Measurements from ENCODE around the gene ASB4. TPM values are rescaled to one million over a fixed set of nuclear protein-coding genes. Genes with fewer than 3 reads are reported as not detected.

ASB4 gene
- total and polyA plus RNA-seq, 4 donors: 0.09 to 1.1 (median 0.38) TPM

- no peak overlapping the region for H3K9ac ChIP-seq (ENCODE audit: low read depth in 1 of 2, low read length in 2 of 2)
- peak overlapping the region in 1 of 2 donors; percentile 32 for H3K27ac ChIP-seq (ENCODE audit: low read depth in 1 of 2, low read length in 2 of 2)
- no peak for DNase-seq (ENCODE audit: low spot score)
- H3K4me1 ChIP-seq (ENCODE audit: control insufficient read depth in 4 of 4, insufficient read depth in 4 of 4, low read length in 3 of 4): peaks cover 5 to 51% (median 32%) of the 10 kb centered on the region in 4 donors
- TF ChIP-seq ZBTB33 (IDR thresholded peaks at IDR 0.05): no peak
- peaks cover 4 to 78% (median 50%) of the 10 kb centered on the region in 4 donors for H3K36me3 ChIP-seq (ENCODE audit: control insufficient read depth in 4 of 4, insufficient read depth in 3 of 4, low read depth in 1 of 4, low read length in 3 of 4)
- no peak overlapping the region for H3K4me3 ChIP-seq (ENCODE audit: low read depth in 1 of 3, low read length in 3 of 3)
- no peaks in the 10 kb centered on the region for H3K27me3 ChIP-seq (ENCODE audit: control insufficient read depth in 4 of 4, insufficient read depth in 4 of 4, low read length in 3 of 4)
- no peaks in the 10 kb centered on the region for H3K9me3 ChIP-seq (ENCODE audit: control insufficient read depth in 4 of 4, low read length in 3 of 4)
These were observed 103.3 kb downstream of the ASB4 start for GRCh38 chr7:95589031-95589430.

GRCh38 chr7:95589766-95590165 lies 104.0 kb downstream of the ASB4 start:
- H3K27ac ChIP-seq (ENCODE audit: low read depth in 1 of 2, low read length in 2 of 2): peak overlapping the region; percentile 37 to 40
- no peak for DNase-seq (ENCODE audit: low spot score)
- peaks cover 5 to 55% (median 36%) of the 10 kb centered on the region in 4 donors for H3K4me1 ChIP-seq (ENCODE audit: control insufficient read depth in 4 of 4, insufficient read depth in 4 of 4, low read length in 3 of 4)
- H3K9me3 ChIP-seq (ENCODE audit: control insufficient read depth in 4 of 4, low read length in 3 of 4): no peaks in the 10 kb centered on the region
- no peak overlapping the region for H3K9ac ChIP-seq (ENCODE audit: low read depth in 1 of 2, low read length in 2 of 2)
- TF ChIP-seq FOXA1 (IDR thresholded peaks at IDR 0.05) (no peak), ZBTB33 (IDR thresholded peaks at IDR 0.05) (no peak), MAX (IDR thresholded peaks at IDR 0.05) (no peak), RAD21 (IDR thresholded peaks at IDR 0.05) (no peak), RXRA (IDR thresholded peaks at IDR 0.05) (no peak), HNF4A (conservative IDR thresholded peaks at IDR 0.05) (no peak), GABPA (IDR thresholded peaks at IDR 0.05 in 1 of 2, conservative IDR thresholded peaks at IDR 0.05 in 1 of 2) (no peak), CTCF (IDR thresholded peaks at IDR 0.05; ENCODE audit: low read depth, low read length, missing input control) (no peak), SP1 (IDR thresholded peaks at IDR 0.05) (no peak), EGR1 (IDR thresholded peaks at IDR 0.05; ENCODE audit: low read depth in 2 of 2) (no peak)
- no peaks in the 10 kb centered on the region for H3K27me3 ChIP-seq (ENCODE audit: control insufficient read depth in 4 of 4, insufficient read depth in 4 of 4, low read length in 3 of 4)
- H3K36me3 ChIP-seq (ENCODE audit: control insufficient read depth in 4 of 4, insufficient read depth in 3 of 4, low read depth in 1 of 4, low read length in 3 of 4): peaks cover 4 to 78% (median 47%) of the 10 kb centered on the region in 4 donors
- 97% methylated on average over 1 of the region's 1 CpG for WGBS
- no peak overlapping the region for H3K4me3 ChIP-seq (ENCODE audit: low read depth in 1 of 3, low read length in 3 of 3)

Other genes starting within 250 kb of the ASB4 start
- 100 to 1,000 TPM in 1 of 2 donors, 10 to 100 TPM in 1; 54.8 to 190 TPM for gene PON1, start 161.4 kb upstream of the ASB4 start, total RNA-seq
- gene PON1, start 161.4 kb upstream of the ASB4 start, polyA plus RNA-seq: 1,000 to 10,000 TPM in 1 of 2 donors, 100 to 1,000 TPM in 1; 224 to 1,101 TPM
- 100 to 1,000 TPM in 1 of 2 donors, 10 to 100 TPM in 1; 60.0 to 256 TPM for gene PON3, start 89.6 kb upstream of the ASB4 start, total RNA-seq
- gene PON3, start 89.6 kb upstream of the ASB4 start, polyA plus RNA-seq: 100 to 1,000 TPM; 237 to 476 TPM
- 100 to 1,000 TPM; 145 to 193 TPM for gene PON2, start 50.9 kb upstream of the ASB4 start, total RNA-seq
- gene PON2, start 50.9 kb upstream of the ASB4 start, polyA plus RNA-seq: 100 to 1,000 TPM in 1 of 2 donors, 10 to 100 TPM in 1; 99.1 to 276 TPM
- 100 to 1,000 TPM in 1 of 2 donors, 1 to 10 TPM in 1; 6.3 to 116 TPM for gene PDK4, start 110.6 kb downstream of the ASB4 start, total RNA-seq
- gene PDK4, start 110.6 kb downstream of the ASB4 start, polyA plus RNA-seq: 10 to 100 TPM; 31.0 to 69.1 TPM